ENCODE measurements around the gene DYRK2.

The DYRK2 gene

DNA sequence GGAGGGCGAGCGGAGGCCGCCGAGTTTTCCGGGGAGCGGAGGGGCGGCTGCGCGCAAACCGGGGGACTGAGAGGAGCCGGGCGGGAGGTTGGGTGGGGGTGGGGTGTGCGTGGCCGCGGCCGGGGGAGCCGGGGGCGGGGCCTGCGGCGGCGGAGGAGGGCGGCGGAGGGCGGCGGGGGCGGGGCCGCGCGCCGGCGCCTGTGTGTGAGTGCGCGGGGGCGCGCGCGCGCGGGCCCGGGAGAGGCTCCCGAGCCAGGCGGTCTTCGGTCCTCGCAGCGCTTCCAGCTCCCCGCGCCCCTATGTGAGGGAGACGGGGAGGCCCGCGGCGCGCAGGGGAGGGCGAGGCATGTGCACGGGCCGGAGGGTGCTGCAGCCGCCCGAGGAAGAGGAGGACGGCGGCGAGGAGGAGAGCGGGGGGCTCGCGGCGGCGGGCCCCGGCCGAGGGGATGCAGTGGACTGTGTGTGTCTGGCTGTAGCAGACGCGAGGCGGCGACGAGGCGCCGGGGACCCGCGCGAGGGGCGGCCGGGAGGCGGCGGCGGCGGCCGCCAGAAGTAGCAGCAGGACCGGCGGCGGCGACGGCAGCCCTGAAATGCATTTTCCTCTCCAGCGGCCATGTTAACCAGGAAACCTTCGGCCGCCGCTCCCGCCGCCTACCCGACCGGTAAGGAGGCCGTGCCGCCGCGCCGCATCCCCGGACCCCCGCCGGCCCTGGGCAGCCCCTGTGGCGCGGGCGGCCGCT lies at the start of gene DYRK2:
TSS of gene DYRK2 (plus strand) at position 225 of the 740 bp plus-strand sequence. CDS start at position 614, 389 bp downstream.
- ATAC-seq (peak; percentile 77), DNase-seq (ENCODE audit: low spot score in 2 of 2) (peak; percentile 52 to 85)
- Mint-ChIP-seq H3K9me3 (no peaks in the 10 kb centered on the region), H3K36me3 (peaks cover 28% of the 10 kb centered on the region), H3K27ac (peak within 1 kb of the TSS; percentile 93), H3K4me3 (peak within 1 kb of the TSS; percentile 100), H3K4me1 (peaks cover 36% of the 10 kb centered on the region)

DNA sequence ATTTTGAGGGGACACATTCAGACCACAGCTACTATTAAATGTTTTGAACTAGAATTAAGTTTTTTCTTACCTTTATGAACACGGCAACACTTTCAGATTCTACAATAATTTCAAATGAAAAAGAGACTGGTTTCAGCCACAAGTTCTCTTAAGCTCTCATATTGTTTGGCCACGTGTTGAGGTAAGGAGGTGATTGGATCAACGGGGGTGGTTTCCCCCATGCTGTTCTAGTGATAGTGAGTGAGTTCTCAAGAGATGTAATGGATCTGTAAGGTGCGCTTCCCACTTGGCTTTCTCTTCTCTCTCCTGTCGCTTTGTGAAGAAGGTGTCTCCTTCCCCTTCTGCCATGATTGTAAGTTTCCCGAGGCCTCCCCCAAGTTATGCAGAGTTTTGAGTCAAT lies 48.9 kb upstream of the DYRK2 start:
- Mint-ChIP-seq H3K9me3 (no peaks in the 10 kb centered on the region), H3K36me3 (no peaks in the 10 kb centered on the region), H3K4me1 (no peaks in the 10 kb centered on the region), H3K27ac (no peak overlapping the region), H3K4me3 (no peak overlapping the region)
- ATAC-seq (no peak), DNase-seq (ENCODE audit: low spot score in 2 of 2) (no peak)

DNA sequence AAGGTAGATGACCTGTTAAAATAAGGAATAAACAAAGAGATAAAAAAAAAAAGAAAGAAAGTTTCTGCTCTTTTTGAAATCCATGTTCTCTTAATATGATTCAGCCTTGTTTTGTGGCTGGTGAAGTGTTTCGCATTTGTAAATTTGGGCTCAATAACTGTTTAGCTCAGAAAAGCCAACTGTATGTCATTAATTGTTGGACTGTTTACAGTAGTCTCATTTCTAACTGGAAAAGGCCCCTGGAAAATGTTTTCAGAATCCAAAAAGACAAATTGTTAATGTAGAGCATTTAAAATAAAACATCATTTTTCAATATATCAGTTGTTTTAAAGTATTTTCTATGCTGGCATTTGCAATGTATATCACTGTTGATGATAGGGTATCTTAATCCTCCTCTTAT lies 47.4 kb upstream of the DYRK2 start:
- DNase-seq (ENCODE audit: low spot score in 2 of 2) (no peak), ATAC-seq (no peak)
- H3K27ac Mint-ChIP-seq: no peak overlapping the region
- no peaks in the 10 kb centered on the region for H3K9me3 Mint-ChIP-seq
- no peaks in the 10 kb centered on the region for H3K36me3 Mint-ChIP-seq
- no peaks in the 10 kb centered on the region for H3K4me1 Mint-ChIP-seq
- H3K4me3 Mint-ChIP-seq: no peak overlapping the region

DNA sequence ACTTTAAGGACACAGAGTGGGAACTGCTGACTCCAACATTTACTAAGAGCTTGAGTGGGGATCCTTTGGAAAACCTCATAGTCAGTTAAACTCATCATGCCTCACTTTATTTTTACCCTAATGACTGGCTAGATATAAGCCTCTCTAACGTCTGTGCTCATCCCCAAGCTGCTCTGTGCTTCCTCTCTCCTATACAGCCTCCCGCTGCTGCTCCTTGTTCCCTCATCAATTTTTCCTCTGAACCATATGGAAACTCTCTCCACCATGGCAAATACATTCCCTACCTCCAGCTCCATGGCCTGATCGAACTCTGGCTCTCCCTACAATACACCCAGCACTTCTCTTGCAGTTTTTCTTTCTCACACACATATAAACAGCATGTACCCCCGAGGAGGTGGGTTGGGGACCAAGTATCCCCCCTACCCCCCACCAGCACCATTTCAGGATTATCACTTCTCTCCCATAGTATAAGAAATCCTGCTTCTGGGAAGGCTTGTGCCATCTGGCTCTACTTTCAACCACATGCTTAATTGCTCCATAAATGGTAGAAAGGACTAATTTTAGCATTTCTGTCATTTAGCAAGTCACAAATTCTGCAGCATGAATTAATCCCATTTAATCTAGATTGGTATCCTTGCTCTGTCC lies 39.2 kb upstream of the DYRK2 start:
- H3K27ac Mint-ChIP-seq: no peak overlapping the region
- no peaks in the 10 kb centered on the region for H3K36me3 Mint-ChIP-seq
- H3K9me3 Mint-ChIP-seq: no peaks in the 10 kb centered on the region
- H3K4me1 Mint-ChIP-seq: no peaks in the 10 kb centered on the region
- no peak for DNase-seq (ENCODE audit: low spot score in 2 of 2)
- no peak for ATAC-seq
- no peak overlapping the region for H3K4me3 Mint-ChIP-seq

DNA sequence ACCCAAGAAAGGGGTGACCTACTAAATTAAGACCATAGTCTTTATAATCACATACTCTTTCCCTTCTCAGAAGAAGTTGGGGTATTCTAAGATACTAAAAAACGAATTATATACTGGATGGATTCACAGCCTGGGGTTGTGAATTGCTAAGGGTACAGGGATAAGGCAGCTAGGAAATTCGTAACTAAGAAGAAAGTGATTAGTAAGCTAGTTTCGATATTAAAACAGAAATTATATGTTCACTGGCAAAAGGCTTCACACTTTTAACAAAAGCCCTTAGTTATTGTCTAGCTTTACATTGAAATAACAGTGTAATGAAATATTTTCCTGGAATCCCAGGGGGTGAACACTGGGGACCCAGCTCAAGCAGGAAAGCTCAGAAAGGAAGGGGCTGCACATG lies 35.5 kb upstream of the DYRK2 start:
- ATAC-seq (no peak), DNase-seq (ENCODE audit: low spot score in 2 of 2) (no peak)
- Mint-ChIP-seq H3K27ac (no peak overlapping the region), H3K4me1 (peaks cover 6% of the 10 kb centered on the region), H3K9me3 (no peaks in the 10 kb centered on the region), H3K4me3 (no peak overlapping the region), H3K36me3 (no peaks in the 10 kb centered on the region)

DNA sequence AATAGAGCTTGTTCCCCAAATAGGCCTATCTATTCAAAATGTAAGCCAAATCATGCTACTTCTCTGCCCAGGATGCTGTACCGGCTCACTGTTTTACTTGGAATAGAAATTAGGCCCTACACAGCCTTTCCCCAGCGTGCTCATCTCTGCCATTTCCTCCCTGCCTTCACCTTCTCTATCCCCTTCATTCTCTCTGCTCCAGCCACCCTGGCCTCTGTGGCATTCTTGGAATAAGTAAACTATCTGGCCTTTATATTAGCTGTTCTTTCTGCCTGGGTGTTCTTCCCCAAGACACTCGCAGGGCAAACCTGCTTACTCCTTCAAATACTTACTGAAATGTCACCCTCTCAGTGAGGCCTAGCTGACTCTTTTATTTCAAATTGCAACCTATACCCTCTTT lies 30.9 kb upstream of the DYRK2 start:
- no peak for ATAC-seq
- Mint-ChIP-seq H3K9me3 (no peaks in the 10 kb centered on the region), H3K36me3 (no peaks in the 10 kb centered on the region), H3K4me3 (no peak overlapping the region), H3K4me1 (peaks cover 6% of the 10 kb centered on the region), H3K27ac (no peak overlapping the region)
- DNase-seq (ENCODE audit: low spot score in 2 of 2): no peak

DNA sequence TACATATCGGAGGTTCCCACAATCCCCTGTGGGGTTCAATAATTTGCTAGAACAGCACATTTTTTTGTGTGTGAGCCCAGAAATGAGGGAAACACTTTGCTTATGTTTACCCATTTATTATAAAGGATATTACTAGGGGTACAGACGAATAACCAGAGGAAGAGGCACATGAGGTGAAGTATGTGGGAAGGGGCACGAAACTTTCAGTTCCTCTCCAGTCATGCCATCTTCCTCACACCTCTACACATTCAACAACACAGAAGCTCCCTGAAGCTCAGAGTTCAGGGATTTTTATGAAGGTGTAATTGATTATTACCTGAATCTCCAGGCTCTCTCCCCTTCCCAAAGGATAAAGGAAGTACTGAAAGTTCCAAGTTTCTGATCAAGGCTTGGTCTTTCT lies 30.2 kb upstream of the DYRK2 start:
- H3K4me1 Mint-ChIP-seq: peaks cover 6% of the 10 kb centered on the region
- no peaks in the 10 kb centered on the region for H3K9me3 Mint-ChIP-seq
- ATAC-seq: no peak
- no peak overlapping the region for H3K4me3 Mint-ChIP-seq
- no peak for DNase-seq (ENCODE audit: low spot score in 2 of 2)
- no peak overlapping the region for H3K27ac Mint-ChIP-seq
- H3K36me3 Mint-ChIP-seq: no peaks in the 10 kb centered on the region

DNA sequence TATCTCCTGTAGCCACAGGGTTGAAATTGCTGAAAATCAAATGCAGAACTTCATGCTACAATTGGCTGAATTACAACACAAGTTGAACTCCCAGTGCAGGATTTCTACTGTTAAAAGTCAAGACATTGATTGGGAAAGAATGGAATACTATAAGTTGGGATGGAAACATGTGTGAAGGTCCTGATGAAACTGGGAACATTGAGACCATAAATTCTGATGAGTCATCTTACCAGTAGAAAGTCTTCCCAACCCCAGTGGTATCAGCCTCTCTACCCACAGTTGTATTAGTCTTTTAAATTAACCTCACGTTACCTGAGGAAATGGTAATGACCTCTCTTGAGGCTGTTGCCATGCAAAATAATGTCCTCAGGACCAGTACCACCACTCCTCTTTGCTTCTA lies 27.4 kb upstream of the DYRK2 start:
- H3K9me3 Mint-ChIP-seq: no peaks in the 10 kb centered on the region

DNA sequence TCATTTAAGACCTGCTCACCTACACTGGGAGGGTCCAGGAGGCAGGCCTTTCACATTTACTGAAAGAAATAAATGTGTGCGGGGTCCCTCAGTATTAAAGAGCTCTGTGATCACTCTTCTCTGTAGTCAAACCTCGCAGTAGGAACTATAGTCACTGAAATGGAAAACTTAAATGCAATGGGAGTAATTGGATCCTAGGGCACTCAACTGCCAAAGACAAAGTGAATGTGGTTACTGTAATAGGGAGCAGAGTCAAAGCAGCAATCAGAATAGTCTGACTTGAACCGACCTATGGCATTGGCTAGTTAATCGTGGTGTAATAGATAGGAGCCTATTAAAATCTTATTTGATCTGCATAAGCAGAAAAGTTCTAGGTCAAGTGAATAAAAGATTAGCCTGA lies 26.6 kb upstream of the DYRK2 start:
- H3K9me3 Mint-ChIP-seq: no peaks in the 10 kb centered on the region
- no peak for ATAC-seq
- H3K4me1 Mint-ChIP-seq: peaks cover 6% of the 10 kb centered on the region
- H3K36me3 Mint-ChIP-seq: no peaks in the 10 kb centered on the region
- no peak overlapping the region for H3K27ac Mint-ChIP-seq
- no peak for DNase-seq (ENCODE audit: low spot score in 2 of 2)
- no peak overlapping the region for H3K4me3 Mint-ChIP-seq

More for the DNA sequence above, 27.4 kb upstream of the DYRK2 start:
- DNase-seq (ENCODE audit: low spot score in 2 of 2): no peak
- H3K36me3 Mint-ChIP-seq: no peaks in the 10 kb centered on the region
- ATAC-seq: no peak
- no peak overlapping the region for H3K4me3 Mint-ChIP-seq
- no peak overlapping the region for H3K27ac Mint-ChIP-seq
- H3K4me1 Mint-ChIP-seq: peaks cover 6% of the 10 kb centered on the region

DNA sequence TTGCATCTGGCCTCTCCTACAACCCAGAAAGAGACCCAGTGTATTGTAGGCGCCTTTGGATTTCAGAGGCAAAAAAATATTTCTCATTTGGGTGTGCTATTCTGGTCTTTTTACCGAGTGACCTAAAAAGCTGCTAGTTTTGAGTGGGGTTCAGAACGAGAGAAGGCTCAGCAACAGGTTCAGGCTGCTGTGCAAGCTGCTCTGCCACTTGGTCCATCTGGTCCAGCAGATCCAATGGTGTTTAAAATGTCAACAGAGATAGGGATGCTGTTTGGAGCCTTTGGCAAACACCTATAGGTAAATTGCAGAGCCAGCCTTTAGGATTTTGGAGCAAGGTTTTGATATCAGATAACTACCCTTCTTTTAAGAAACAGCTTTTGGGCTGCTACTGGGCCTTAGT lies 25.3 kb upstream of the DYRK2 start:
- Mint-ChIP-seq H3K4me3 (no peak overlapping the region), H3K4me1 (peaks cover 3% of the 10 kb centered on the region), H3K27ac (no peak overlapping the region), H3K9me3 (no peaks in the 10 kb centered on the region), H3K36me3 (no peaks in the 10 kb centered on the region)
- DNase-seq (ENCODE audit: low spot score in 2 of 2): no peak
- ATAC-seq: no peak

DNA sequence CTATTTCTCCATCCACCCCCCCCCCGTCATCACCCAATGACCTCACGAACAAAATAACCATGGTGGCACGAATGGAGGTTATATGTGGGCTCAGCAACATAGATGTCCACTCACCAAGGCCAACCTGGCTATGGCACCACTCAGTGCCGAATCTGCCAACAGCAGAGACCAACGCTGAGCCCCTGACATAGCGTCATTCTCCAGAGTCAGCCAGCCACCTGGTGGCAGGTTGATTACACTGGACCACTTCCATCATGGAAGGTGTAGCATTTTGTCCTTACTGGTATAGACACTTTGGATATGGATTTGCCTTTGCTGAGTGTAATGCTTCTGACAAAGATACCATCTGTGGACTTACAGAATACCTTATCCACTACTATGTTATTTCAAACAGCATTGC lies 24.2 kb upstream of the DYRK2 start:
- Mint-ChIP-seq H3K4me1 (peaks cover 13% of the 10 kb centered on the region), H3K27ac (no peak overlapping the region), H3K9me3 (peaks cover 4% of the 10 kb centered on the region), H3K4me3 (no peak overlapping the region), H3K36me3 (no peaks in the 10 kb centered on the region)
- ATAC-seq: no peak
- no peak for DNase-seq (ENCODE audit: low spot score in 2 of 2)

DNA sequence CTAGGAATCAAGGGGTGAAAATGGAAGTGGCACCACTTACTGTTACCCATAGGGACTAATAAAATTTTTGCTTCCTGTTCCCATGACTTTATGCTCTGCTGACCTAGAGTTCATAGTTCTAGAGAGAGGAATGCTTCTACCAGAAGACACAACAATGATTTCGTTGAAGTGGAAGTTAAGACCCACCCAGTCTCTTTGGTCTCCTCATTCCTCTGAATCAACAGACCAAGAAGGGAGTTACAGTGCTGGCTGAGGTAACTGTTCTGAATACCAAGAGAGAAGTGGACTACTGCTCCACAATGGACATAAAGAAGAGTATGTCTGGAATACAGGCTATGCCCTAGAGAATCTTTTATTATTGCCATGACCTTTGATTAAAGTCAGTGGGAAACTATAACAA lies 23.5 kb upstream of the DYRK2 start:
- ATAC-seq (no peak), DNase-seq (ENCODE audit: low spot score in 2 of 2) (no peak)
- Mint-ChIP-seq H3K4me3 (no peak overlapping the region), H3K36me3 (no peaks in the 10 kb centered on the region), H3K27ac (no peak overlapping the region), H3K4me1 (peaks cover 20% of the 10 kb centered on the region), H3K9me3 (peaks cover 5% of the 10 kb centered on the region)

DNA sequence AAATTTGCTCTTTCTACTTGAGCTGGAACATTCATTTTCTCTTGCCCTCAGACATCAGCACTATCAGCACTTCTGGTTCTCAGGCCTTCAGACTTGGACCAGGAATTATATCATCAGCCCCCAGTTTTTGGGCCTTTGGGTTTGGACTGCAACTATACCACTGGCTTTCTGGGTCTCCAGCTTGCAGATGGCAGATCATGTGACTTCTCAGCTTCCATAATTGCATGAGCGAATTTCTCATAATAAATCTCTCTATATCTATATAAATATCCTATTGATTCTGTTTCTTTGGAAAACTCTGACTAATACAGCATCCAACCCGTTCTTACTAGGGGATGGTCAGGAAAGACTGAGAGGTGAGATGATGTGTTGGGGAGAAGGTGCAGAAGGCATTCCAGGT lies 22.4 kb upstream of the DYRK2 start:
- no peak for ATAC-seq
- Mint-ChIP-seq H3K4me1 (peaks cover 32% of the 10 kb centered on the region), H3K4me3 (no peak overlapping the region), H3K9me3 (peaks cover 5% of the 10 kb centered on the region), H3K36me3 (peaks cover 8% of the 10 kb centered on the region), H3K27ac (no peak overlapping the region)
- DNase-seq (ENCODE audit: low spot score in 2 of 2): no peak

DNA sequence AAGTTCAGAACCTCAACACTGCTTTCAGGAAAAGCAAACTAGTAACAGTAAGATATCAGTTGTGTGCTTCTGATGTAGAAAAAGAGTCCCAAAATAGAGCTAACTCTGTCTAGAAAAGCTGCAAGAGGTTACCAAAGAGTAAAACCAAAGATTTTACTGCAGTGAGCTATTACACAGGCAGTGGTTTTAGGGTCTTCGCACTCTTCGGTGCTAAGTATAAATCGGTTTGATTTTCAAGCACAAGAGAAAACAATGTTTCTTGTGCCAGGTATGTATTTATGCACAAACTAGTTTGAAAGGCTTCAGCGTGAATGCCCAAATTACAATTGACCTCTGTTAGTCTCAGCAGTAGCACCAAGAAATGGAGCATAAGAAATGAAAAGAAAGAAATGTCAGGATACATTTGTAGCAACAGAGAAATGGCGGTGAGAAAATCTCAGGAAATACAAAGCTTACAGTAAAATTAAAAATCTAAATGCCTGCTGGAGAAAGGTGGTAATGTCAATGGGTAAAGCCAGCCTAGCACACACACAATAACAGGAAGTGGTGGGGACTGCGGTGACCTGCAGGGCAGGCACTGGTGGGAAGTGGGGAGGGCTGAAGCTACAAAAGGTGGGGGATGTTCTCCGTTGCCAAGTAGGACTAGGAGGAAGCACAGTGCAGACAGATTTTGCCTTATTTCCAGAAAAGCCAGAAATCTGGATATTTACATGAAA lies 18.0 kb upstream of the DYRK2 start:
- peak overlapping the region; percentile 41 for H3K4me3 Mint-ChIP-seq
- H3K27ac Mint-ChIP-seq: peak overlapping the region; percentile 50
- peak; percentile 55 to 81 for DNase-seq (ENCODE audit: low spot score in 2 of 2)
- peaks cover 62% of the 10 kb centered on the region for H3K4me1 Mint-ChIP-seq
- H3K9me3 Mint-ChIP-seq: peaks cover 5% of the 10 kb centered on the region
- peaks cover 8% of the 10 kb centered on the region for H3K36me3 Mint-ChIP-seq
- ATAC-seq: peak; percentile 99

DNA sequence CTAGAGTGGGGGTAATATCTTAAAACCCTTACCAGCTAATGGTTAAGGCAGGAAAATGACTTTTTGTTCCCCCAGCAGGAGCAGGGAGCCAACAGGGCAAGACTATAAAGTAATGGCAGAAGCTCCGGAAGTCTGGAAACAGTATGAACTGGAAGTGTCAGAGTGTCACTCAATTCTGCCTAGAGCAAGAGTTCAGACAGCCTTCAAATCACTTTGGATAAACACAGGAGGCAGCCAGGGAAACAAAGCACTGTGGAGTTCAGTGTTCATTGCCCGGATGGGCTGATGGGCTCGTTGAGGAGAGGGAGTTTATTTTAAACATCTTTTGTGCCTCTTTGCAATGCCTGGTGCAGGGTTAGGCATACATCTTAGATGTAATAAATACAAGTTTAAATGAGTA lies 16.5 kb upstream of the DYRK2 start:
- DNase-seq (ENCODE audit: low spot score in 2 of 2) (peak in 1 of 2 donors; percentile 45), ATAC-seq (no peak)
- H3K4me3 Mint-ChIP-seq: no peak overlapping the region
- H3K4me1 Mint-ChIP-seq: peaks cover 62% of the 10 kb centered on the region
- H3K9me3 Mint-ChIP-seq: peaks cover 5% of the 10 kb centered on the region
- peaks cover 8% of the 10 kb centered on the region for H3K36me3 Mint-ChIP-seq
- H3K27ac Mint-ChIP-seq: no peak overlapping the region

All from stimulated activated effector memory CD8-positive, alpha-beta T cell treated with anti-CD3 and anti-CD28 coated beads, Interleukin-12 subunit alpha, Interleukin-12 subunit beta, amount 100 ng/mL, for 72 hours (primary cell).